GM11168 (cell line): ENCODE measurements around the gene ABCC3.

Experiments
- in situ Hi-C: fragments of 300-500 bp; cut with MboI; formaldehyde crosslinking; loops from one replicate; pipeline ENCODE4 v1.12.0; 2022; ENCODE audit warnings: low sequenced_read_pairs; ENCODE audit not compliant: unreplicated experiment

Gene ABCC3, protein sequence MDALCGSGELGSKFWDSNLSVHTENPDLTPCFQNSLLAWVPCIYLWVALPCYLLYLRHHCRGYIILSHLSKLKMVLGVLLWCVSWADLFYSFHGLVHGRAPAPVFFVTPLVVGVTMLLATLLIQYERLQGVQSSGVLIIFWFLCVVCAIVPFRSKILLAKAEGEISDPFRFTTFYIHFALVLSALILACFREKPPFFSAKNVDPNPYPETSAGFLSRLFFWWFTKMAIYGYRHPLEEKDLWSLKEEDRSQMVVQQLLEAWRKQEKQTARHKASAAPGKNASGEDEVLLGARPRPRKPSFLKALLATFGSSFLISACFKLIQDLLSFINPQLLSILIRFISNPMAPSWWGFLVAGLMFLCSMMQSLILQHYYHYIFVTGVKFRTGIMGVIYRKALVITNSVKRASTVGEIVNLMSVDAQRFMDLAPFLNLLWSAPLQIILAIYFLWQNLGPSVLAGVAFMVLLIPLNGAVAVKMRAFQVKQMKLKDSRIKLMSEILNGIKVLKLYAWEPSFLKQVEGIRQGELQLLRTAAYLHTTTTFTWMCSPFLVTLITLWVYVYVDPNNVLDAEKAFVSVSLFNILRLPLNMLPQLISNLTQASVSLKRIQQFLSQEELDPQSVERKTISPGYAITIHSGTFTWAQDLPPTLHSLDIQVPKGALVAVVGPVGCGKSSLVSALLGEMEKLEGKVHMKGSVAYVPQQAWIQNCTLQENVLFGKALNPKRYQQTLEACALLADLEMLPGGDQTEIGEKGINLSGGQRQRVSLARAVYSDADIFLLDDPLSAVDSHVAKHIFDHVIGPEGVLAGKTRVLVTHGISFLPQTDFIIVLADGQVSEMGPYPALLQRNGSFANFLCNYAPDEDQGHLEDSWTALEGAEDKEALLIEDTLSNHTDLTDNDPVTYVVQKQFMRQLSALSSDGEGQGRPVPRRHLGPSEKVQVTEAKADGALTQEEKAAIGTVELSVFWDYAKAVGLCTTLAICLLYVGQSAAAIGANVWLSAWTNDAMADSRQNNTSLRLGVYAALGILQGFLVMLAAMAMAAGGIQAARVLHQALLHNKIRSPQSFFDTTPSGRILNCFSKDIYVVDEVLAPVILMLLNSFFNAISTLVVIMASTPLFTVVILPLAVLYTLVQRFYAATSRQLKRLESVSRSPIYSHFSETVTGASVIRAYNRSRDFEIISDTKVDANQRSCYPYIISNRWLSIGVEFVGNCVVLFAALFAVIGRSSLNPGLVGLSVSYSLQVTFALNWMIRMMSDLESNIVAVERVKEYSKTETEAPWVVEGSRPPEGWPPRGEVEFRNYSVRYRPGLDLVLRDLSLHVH (N-terminal part only)

DNA sequence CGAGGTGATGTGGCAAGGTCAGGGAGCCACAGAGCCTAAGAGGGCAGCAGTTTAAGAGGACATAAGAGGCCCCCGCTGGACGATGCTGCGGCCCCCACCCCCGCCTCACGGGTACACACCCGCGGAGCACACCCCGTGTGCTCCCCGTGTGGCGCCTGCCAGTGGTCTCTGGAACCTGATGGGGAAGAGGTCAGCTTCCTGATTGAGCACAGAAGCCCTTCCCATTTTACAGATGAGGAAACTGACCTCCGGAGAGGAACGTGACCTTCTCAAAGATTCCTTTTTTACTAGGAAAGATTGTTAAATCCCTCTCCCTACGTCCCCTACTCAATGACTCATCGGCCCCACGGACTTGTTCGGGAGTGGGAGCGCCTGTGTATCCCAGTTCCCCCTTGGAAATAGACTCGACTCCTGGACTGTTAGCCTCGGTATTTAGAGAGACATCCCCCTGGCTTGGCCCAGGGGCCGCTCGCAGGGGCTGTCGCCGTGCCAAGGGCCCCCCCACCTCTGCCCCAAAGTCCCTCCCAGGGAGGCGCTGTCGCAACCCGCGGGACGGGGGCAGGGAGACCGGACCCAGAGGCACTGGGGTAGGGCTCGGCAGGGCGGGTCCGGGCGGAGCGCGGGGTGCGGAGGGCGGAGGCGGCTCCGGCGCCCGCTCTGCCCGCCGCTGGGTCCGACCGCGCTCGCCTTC is at the start of gene ABCC3:
TSS of gene ABCC3 (plus strand) at position 658 of the 691 bp plus-strand sequence. CDS start 56 bp downstream, outside the sequence.
- in situ Hi-C loops, result no loop called here

DNA sequence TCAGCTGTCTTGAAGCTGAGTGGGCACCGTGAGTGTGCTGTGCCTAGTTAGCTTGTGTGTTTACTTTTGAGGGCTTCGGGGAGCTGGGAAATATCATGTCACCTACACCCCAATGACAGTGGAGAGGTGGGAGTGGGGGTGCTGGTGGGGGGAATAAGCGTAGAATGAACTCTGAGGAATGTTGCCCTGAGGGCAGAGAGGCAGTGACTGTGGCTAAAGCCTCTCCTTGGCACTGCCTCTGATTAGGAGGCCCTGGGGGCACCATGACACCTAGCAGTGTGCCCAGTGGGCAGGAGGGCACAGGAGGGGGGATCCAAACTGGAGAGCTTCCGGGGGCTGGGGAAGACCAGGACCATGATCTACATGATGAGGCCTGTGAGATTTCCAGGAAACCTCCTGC is 49.3 kb upstream of the ABCC3 start:
- in situ Hi-C loops, result no loop called here

DNA sequence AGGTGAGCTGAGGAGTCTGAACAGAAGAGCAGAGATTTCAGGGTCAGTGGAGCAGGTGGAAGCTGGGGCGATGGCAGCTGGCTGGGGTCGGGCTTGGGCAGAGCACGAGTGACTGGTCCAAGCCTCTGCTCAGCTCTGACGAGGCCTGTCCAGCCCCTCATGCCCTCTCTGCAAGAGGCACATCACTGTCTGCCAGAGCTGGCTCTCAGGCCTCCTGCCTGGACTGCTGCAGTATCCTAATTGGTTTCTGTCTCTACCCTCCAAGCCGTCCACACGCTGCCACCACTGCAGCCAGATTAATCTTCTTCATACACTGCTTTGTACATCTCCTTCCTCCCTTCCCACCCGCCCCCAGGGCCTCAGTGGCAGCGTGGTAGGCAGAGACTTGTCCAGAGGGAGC is 48.8 kb upstream of the ABCC3 start:
- in situ Hi-C loops, result no loop called here

DNA sequence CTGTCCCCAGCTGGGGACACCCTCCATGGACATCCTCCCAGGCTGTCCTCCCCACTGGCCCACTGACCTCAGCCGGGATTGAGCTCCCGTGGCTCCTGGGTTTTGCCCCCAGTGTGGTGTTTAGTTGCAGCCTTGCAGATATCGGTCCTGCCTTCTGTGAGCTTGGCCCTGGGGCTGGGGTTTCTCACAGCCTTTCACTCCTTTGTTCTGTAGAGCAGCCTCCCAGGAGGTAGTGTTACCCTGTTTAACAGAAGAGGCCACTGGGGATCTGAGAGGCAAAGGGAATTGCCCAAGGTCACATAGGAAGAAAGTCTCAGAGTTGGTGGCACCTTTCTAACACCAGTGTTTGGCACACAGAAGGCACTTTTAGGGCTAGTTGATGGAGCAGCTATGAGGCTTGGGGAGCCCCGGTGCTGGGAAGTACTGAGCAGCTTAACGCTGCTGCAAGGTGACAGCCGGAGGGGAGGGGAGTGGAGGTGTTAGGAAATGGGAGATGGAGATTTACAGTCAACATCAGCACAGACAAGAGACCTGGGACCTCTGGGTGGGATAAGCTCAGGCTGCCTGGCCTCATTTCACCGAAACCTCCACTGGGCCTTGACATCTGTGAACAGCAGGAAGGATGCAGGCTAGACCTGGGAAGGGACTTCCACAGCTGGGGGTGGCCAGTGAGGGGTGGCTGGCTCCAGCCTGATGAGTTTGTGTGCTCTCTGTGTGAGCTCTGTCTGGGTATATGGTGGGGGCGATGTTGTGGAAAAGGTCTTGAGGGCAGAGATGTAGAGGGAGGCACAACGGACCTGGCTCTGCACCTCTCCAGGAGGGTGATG is 48.0 kb upstream of the ABCC3 start:
- in situ Hi-C loops, result no loop called here

DNA sequence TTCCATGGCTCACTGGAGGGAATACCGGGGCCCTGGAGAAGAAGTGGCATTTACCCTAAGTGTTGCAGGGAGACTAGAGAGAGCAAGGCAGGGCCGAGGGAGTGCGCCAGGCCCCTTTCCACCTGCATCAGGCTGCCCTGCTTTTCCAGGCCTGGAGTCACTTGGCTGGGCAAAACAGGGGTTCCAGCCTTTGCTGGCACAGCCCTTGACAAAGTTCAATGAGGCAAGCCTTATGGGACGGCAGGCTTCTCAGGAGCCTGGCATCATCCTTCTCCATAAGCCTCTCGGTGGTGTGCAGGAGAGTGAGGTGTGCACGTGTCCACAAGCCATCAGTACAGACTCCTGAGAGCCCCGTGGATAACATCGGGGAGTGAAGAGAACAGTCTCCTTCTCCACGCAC is 47.1 kb upstream of the ABCC3 start:
- in situ Hi-C loops, result no loop called here

DNA sequence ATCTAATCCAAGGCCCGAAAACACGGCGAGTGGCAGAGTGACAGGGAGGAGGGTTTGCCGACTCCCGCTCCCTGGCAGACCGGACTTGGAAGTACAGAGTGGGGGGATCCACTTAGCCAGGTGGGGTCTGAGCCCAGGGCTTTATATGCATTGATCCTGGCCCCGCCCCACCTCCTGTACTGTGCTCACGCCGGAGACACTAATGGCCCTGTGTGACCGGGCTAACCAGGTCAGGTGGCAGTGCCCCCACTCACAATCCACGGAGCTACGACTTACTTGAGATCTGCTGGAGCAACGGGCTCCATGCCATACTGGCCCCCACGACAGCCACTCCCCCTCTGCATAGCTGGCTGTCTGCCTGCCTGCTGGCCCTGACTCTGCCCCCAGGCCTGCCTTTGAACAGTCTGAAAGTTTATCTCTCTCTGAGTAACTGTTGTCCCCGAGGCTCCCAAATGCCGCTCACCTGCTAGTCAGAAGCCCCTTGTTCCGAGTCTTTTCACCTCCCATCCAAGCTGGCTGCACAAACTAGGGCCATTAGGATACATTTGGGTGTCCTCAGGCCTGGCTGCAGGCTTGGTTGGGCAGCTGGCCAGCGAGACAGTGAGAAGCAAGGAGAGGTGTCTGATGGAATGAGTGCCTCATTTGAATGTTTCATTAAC is 46.2 kb upstream of the ABCC3 start:
- in situ Hi-C loops, result no loop called here

DNA sequence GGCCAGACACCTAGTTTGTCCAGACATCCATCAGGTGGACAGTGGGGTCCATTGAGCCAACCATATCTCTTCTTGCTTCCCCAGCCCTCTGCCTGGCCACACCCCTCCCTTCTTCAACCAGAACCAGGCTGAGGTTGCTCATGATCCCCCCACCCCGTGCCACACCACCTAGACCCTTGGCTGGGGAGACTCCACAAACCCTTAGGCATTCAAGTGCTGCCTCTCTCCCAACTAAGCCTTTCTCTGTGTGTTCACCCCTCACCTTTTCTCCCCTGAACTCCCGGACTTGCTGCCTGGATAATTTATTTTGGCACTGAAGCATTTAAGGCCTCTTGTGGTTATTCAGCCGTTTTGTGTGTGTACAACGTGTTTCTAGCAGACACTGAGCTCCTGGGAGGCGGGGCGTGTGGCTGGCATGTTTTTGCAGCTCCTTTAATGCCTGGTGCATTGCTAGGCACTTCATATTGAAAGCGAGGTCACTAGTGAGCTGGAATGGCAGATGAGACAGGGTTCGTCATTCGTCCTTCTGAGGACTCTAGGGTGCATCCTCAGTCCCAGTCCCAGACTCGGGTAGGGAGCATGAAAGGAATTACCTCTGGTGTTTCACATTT is 45.5 kb upstream of the ABCC3 start:
- in situ Hi-C loops, result no loop called here

DNA sequence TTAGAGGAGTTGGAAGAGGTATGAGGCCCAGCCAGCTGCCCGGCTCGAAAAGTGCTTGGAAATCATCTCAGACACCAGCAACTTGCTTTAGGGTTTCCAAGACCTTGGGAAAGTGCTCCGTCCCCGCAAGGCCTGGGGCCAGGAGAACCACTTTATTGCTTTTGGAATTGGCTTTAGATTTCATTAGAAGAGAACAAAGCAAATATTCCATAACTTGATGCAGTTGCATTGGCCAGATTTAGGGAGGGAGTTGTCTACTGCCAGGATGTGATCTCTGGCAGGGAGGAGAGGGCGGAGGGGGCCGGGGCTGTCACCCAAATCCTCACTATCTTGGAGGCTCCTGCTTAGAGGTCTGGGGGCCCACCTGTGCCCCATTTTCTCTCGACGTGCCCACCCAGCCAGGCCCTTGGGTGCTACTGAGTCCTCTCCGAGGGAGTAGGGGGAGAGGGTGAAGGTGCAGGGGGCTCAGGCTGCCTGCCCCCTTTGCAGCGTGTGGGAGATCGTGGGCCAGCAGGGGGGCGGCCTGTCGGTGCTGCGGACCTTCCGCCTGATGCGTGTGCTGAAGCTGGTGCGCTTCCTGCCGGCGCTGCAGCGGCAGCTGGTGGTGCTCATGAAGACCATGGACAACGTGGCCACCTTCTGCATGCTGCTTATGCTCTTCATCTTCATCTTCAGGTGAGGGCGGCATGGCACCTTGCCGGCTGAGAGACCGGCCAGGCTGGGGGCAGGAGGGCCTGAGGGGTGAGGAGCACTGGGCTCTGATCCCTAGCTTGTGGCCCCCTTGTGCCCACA is 43.5 kb upstream of the ABCC3 start:
- in situ Hi-C loops, result no loop called here

DNA sequence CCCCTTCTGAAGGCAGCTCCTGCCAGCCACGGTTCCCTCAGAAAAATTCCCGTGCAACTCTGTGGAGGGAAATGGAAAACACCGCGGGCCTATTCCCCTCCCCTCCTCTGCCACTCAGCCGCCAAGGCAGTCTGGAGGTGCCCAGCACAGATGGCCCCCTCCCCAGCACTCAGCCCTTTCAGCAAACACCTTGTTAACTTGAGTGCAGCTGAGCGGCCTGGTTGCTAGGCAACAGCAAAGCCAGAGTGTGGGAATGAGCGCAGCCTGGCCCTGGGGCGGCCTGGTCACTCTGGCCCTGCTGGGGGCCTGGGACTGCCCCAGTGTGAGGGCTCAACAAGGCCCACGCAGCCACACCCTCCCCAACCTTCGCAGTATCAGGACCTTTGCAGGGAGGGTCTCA is 41.4 kb upstream of the ABCC3 start:
- in situ Hi-C loops, result no loop called here

DNA sequence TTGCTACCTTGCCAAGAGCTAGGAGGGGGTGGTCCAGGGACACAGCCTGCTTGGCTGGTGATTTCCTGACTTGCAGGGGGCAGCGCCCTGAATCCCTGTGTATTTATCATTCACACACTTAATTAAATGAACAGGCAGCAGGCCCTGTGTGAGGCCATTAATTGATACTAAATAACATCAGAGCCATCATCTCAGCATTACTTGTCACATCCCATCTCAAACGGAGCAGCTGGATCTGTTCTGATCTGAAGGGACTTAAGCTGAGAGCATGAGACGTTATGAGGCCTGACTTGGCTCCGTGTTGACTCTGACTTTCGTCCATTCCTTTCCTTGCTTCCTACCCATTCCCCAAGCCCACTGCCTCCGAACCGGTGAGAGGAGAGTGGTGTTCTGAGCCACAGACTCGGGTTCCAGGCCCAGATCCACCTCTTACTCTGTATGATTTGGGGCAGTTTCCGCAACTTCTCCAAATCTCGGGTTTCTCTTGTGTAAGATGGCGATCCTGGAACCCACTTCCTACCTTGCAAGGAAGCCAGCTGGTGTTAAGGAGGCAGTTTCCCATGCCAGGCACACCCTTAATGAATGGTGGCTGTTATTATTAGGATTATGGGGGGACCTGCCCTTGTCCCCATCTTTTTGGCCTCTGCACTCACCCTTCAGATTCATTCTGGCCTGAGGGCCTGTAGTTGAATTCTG is 40.4 kb upstream of the ABCC3 start:
- in situ Hi-C loops, result no loop called here

DNA sequence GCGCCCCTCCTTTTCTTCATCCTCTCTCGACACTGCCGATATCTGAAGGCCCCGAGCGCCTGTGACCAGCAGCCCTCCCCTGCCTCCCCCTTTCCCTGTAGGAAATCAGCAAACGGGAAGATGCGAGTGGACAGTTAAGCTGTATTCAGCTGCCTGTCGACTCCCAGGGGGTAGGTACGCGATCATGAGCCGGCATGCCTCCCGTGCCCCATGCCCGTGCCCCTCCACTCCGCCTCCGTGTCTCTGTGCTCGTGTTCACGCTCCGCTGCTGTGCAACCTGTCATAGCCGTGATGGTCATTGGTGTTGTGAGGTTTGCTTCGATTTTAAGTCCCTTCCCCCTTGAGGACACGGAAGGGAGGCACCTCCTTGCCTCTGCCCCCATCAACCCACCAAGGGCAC is 39.8 kb upstream of the ABCC3 start:
- in situ Hi-C loops, result no loop called here

DNA sequence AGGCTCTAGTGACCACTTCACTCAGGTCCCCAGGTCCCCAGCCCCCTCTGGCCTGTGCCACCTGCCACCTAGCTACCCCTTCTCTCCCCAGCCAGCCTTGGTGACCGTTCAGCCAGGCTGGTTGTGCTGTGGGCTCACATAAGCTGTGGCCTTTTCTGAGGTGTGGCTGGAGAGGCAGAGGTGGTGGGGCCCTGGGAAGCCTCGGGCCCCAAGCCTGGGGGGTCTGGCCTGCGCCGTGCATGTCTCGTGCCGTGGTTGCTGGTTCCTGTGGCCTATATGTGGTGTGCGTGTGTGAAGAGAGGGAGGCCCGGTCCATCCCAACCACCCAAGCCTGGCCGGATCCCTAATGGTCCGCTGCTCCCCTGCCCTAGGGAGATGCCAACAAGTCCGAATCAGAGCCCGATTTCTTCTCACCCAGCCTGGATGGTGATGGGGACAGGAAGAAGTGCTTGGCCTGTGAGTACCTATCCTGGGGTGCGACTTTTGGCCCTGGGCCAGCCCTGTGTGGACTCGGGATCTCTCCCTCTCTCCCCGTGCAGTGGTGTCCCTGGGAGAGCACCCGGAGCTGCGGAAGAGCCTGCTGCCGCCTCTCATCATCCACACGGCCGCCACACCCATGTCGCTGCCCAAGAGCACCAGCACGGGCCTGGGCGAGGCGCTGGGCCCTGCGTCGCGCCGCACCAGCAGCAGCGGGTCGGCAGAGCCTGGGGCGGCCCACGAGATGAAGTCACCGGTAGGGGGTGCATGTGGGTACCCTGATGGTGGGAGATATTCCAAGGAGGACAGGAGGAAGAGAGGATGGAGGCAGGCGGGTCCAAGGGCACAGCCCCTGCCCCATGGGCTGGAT is 38.3 kb upstream of the ABCC3 start:
- in situ Hi-C loops, result no loop called here

DNA sequence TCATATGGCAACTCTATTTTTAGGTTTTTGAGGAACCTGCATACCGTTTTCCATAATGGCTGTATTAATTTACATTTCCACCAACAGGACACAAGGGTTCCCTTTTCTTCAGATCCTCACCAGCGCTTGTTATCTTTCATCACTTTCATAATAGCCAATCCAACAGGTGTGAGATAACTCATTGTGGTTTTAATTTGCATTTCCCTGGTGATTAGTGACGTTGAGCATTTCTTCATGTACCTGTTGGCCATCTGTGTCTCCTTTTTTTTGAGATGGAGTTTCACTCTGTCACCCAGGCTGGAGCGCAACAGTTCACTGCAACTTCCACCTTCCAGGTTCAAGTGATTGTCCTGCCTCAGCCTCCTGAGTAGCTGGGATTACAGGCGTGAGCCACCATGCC is 36.2 kb upstream of the ABCC3 start:
- in situ Hi-C loops, result no loop called here

DNA sequence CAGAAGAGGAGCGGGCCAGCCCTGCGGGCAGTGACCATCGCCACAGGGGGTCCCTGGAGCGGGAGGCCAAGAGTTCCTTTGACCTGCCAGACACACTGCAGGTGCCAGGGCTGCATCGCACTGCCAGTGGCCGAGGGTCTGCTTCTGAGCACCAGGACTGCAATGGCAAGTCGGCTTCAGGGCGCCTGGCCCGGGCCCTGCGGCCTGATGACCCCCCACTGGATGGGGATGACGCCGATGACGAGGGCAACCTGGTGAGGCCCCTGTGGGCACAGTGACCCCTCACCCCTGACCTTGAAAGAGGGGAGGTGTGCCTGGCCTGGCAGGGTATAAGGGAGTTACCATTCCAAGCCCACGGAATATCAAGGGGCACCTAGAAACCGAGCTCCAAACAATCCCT is 35.1 kb upstream of the ABCC3 start:
- in situ Hi-C loops, result no loop called here

DNA sequence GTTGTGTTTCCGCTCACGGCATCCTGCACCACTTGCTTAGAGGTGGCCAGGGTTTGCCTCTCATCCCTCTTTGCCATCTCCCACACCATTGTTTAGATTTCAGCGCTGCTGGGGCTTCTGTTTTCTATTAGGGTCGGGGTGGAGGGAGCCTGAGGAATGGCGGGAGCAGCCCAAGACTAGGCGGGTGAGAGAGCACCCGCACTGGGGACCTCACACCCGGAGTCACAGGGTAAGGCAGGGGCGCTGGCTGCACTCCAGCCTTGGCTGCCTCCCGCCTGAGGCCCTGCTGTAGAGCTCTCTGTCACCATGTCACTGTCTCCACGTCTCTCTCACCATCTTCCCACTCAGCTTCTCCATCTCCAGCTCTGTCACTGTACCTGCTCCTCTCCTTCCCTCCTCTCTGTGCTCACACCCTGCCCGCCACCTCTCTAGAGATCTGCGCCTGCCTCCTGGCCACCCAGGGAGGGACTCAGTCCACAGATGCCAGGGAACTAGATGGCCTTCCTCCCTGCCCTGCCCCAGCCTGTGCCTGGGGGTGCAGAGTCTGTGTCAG is 32.8 kb upstream of the ABCC3 start:
- in situ Hi-C loops, result no loop called here

DNA sequence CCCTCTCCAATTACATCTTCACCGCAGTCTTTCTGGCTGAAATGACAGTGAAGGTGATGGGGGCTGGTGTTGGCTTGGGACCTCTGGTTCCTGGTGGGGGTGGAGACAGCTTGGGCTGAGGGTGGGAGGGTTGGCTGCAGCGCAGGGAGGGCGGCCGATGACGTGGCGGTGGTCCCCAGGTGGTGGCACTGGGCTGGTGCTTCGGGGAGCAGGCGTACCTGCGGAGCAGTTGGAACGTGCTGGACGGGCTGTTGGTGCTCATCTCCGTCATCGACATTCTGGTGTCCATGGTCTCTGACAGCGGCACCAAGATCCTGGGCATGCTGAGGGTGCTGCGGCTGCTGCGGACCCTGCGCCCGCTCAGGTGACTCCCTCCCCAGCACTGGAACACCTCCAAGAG is 31.8 kb upstream of the ABCC3 start:
- in situ Hi-C loops, result no loop called here
